HG03354 (cell line): ENCODE results near the gene SAA1.

Source experiments
- ATAC-seq: cut with Tn5 transposase; IDR thresholded peaks from one replicate; pipeline ENCODE4 v1.9.1; 2021; ENCODE audit warnings: mild to moderate bottlenecking; ENCODE audit not compliant: unreplicated experiment, poor library complexity, severe bottlenecking

SAA1 gene

DNA sequence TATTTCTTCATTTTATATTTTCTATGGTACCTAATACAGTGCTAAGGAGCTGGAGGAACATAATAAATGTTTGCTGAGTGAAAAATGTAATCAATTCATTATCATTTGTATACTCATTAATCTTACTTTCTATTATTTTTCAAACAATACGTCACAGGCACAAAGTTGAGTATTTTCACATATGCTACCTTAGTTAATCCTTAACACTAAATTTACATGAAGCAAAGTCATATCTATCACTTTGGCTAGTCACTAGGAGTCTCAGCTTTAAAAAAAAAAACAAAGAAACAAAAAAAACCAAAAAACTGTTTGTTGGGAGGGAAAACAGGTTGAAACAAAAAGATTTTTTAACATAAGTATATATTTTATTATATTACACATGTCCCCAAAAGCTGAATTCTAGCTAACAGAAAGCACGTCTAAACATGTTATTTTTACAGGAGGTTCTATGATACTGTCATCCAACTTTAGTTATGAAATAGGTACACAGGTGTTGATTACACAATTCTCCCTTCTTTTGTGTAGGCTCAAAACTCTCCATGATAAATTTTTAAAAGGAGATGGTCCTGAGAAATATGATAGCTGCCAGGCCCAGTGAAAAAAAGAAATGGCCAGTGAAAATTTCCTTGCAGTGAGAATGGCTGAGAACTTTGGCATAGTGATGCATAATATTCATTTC lies 41.5 kb downstream of the SAA1 start:
- no peak for ATAC-seq

GRCh38 chr11:18308242-18308641 lies 42.2 kb downstream of the SAA1 start:
- no peak for ATAC-seq

DNA sequence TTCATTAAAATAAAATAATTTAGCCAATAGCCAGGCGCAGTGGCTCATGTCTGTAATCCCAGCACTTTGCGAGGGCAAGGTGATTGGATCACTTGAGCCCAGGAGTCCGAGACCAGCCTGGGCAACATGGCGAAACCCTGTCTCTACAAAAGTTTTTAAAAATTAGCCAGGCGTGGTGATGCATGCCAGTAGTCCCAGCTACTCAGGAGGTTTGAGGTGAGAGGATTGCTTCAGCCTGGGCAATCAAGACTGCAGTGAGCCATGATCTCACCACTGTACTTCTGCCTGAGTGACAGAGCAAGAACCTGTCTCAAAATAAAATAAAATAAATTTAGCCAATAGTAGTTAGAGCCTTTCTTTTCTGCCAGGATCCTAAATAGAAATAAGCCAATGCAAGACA lies 43.6 kb downstream of the SAA1 start:
- no peak for ATAC-seq

DNA sequence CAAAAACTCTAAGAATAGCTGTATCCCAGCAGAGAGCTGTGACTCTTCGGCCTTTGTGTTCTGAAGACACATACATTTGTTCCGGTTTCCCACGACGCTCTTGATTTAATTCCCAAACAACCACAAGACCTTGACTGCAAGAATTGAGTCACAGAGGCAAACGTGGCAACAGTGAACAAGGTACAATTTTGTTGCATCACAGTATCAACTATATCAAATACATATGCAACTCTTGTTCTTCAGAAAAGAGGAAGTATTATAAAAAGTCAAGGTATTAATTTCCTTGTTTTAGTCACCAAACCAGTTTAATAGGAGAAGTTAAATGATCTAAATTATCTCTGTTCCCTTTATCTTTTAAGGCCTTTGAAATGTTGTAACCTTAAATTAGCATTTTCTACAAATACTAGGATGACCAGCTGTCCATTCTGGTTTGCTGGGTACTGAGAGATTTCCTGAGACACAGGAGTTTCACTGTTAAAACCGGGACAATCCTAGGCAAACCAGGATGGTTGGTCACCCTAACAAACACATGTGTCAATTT lies 44.8 kb downstream of the SAA1 start:
- ATAC-seq, result peak; percentile 66

GRCh38 chr11:18312012-18312411 lies 45.9 kb downstream of the SAA1 start:
- no peak for ATAC-seq

DNA sequence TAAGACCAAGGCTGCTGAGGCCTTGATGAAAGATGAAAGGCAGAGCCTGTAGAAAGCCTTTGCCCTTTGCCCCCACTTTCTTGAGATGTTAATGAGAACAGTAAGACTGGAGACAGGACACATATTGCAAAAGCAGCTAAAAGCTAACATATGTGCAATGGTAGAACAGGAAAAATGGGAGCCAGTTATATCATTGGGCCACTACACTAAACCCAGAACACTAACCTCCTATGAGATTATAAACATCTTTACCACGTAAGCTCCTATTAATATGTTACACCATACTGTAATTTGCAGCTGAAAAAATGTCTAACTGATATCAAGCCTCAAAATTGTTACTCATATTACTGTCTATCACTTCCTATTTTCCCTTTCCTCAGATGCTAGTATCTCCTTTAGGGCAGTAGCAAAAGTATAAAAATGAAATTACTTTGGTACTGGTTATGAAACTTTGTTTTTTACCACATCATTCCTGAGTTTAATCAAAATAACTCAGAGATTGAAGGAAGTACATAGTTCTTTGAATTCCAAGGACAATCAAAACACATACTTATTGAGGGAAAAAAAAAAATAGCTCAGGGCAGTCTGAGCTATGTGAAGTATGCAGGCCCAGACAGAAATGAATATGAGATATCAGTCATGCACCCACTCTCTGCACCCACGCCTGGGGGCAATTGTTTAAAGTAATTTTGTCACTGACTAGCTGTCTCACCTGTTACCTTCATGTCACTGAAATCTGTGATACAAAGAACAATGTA lies 46.8 kb downstream of the SAA1 start:
- no peak for ATAC-seq

DNA sequence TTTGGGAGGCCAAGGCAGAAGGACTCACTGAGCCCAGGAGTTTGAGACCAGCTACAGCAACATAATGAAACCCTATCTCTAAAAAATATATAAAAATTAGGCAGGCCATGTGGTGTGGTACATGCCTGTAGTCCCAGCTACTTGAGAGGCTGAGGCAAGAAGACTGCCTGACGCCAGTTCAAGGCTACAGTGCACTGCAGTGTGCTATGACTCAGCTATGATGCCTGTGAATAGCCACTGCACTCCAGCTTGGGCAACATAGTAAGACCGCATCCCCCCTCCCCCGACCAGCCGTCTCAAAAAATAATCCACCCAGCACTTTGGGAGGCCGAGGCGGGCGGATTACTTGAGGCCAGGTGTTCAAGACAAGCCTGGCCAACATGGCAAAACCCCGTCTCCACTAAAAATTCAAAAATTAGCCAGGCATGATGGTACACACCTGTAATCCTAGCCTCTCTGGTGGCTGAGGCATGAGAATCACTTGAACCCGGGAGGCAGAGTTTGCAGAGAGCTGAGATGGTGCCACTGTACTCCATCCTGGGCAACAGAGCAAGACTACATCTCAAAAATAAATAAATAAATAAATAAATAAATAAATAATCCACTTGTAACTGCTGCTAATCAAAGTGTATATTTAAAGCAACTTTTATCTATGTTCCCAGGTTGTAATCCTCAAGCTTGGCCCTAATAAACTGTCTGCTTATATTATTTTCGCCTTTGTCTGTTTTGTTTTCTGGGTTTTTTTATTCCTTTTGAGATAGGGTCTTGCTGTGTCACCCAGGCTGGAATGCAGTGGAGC lies 48.1 kb downstream of the SAA1 start:
- no peak for ATAC-seq

DNA sequence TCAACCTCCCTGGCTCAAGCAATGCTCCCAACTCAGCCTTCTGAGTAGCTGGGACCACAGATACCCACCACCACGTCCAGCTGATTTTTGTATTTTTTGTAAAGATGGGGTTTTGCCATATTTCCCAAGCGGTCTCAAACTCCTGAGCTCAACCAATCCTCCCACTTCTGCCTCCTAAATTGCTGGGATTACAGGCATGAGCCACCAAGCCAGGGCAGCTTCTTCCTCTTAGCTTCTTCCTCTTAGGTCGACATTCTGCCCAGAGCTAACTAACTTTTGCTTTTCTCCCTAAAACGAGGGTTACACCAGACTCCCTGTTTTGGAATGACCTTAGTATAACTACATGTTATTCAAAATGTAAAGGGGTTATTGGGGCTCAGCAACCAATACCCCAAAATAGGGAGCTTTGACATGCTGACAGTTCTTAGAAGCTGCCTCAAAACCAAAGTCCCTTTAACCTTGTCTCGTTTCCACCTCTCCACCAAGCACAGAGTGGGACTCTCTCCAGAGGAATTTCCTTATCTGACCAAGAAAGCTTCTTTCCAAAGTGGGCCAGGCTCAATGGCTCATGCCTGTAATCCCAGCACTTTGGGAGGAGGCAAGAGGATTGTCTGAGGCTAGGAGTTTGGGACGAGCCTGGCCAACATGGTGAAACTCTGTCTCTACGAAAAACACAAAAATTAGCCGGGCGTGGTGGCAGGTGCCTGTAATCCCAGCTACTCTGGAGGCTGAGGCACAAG lies 48.9 kb downstream of the SAA1 start:
- ATAC-seq, result no peak

DNA sequence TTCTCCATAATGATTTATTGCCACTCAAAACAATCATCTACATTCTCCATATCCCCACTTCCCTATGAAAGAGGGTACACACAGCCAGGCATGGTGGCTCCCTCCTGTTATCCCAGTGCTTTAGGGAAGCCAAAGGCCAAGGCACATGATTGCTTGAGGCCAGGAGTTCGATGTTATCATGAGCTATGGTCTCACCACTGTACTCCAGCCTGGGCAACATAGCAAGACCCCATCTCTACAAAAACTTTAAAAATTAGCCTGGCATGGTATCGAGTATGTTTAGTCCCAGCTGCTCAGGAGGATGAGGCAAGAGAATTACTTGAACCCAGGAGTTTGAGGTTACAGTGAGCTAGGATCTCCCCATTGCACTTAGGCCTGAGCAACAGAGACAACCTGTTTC lies 49.8 kb downstream of the SAA1 start:
- no peak for ATAC-seq

GRCh38 chr11:18317551-18317950 lies 51.5 kb downstream of the SAA1 start:
- no peak for ATAC-seq
